ENCODE data around the gene MMP20.

The MMP20 gene

DNA sequence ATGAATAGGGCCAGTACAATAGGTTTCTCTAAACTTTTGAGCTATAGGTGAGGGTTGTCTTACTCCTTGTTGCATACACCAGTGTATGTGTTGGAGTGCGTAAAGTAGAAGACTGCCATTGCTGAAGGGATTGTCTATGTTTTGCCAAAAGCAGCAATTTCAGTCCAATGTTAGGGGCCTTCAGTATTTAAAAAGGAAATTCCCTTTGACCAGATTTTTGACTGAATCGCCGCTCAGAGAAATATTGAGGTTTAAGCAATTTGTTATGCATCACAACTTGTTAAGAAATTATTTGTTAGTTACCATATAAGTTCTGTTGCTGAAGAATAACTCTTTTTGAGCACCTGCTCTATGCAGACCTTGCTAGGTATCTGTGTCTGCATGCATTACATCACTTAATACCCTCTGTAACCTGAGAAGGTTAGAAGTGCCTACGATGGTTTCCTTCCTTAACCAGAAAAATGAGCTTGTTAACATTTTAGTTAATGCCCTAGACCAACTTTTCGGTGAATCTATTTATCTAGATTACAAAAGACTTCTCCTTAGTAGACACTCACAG, 33.9 kb downstream of the MMP20 start:
- DNase-seq, result no peak

DNA sequence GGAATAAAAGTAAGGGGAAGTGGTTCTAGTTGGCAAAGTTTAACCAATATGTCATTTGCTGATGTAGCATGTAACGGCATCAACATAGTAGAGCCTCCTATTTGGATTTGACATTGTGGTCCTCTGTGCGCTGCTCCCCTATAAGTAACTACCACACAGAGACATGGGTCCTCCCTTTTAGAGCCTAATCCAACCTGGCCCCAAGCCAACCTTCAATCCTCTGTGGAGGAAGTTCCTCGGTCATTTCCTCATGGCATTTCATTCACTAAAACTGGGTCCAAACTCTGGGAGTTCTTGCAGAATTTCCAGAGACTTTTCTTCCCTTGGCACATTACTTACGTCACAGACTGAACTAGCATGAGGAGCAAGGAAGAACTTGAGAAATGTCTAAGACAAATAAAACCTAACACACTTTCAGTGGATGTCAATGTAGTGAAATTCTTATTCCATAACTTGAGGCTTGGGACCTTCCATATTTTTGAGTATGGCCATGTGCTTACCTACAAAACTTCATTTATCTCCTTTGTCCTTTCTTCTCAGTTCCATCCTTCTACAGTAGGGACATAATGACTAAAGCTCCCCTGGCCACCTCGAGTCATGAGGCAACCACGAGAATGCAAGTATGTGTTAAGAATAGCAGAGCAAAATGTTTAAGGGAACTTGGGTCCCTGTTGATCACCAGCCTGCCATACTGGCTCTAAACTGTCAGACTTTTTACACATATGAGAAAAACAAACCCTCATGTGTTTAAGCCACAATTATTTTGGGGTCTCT, 34.7 kb downstream of the MMP20 start:
- DNase-seq, result no peak

- no peak for DNase-seq
Observed at GRCh38 chr11:102589047-102589459, 36.1 kb downstream of the MMP20 start.

GRCh38 chr11:102587722-102588121, 37.4 kb downstream of the MMP20 start:
- no peak for DNase-seq

- DNase-seq, result no peak
Observed at GRCh38 chr11:102583141-102583873, 41.8 kb downstream of the MMP20 start.

DNA sequence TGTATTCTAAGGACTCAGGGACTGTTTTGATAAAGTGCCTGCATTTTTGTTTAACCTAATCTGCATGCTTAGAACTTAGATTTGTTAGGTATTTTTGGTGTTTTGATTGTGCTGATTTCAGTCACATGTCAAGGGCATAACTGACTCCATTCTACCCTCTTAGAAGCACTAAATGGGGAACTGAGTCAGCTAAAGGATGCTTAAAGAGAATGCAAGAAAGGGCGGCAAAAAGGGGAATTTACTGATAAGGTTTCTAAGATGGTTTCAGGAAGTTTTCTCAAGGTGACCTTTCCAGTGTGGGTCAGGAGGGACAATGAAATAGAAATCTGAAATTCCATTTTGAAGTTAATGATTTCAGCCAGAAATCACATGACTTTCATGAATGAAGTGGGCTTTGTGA, 43.0 kb downstream of the MMP20 start:
- DNase-seq, result no peak

GRCh38 chr11:102581066-102581465, 44.1 kb downstream of the MMP20 start:
- DNase-seq, result no peak

- no peak for DNase-seq
Observed at GRCh38 chr11:102580185-102580951, 44.8 kb downstream of the MMP20 start.

- no peak for DNase-seq
Observed at GRCh38 chr11:102577723-102578122, 47.4 kb downstream of the MMP20 start.

DNA sequence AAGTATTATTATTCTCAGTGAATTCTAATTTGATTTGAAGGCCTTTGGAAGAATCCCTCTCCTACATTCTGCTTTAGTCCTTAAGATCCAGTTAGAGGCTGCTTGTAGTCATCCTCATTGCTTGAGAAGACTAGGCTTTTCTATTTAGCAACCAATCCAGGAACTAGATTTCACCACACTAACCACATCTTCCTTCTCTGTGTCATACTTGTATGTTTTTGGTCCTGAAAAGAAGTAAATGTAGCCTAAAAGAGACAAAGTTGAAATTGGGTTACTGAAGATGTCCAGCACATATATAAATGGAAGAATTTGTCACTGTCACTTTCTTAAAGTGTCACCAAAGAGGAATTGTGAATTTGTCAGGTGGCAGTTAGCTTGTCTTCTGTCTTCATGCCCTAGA, 48.0 kb downstream of the MMP20 start:
- DNase-seq, result no peak

DNA sequence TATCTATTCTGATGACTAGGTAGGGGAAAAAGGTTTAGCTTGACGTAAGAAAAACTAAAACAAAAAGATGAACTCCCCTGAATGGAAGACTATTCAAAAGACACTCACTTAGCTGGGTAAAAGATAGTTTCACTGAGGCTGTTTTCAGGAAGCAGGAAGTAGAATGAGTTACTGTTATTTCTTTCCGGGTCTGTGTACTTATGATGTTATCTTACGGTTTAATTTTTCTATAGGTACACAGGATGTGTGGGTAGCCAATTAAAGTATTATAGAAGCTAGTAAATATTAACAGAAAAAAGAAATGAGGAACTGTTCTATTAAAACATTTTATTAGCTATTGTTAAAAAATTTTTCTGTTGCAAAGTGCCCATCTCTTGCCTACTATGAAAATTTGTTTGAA, 48.8 kb downstream of the MMP20 start:
- no peak for DNase-seq

DNA sequence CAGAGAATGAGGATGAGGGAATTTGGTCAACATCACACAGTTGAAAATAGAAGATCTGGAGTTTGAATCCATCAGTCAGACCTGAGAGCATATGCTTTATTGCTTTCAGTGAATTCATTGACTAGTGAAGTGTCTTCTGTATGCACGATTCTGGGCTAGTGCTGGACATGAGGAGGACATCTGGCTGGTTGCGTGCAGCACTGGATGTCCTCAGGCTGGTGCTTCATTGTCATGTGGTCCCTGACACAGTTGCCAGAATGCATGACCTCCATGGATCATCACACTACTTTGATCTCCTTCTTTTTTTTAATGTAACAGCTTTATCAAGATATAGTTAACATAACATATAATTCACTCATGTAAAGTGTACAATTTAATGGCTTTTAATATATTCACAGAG, 50.1 kb downstream of the MMP20 start:
- no peak for DNase-seq

GRCh38 chr11:102573851-102574250, 51.3 kb downstream of the MMP20 start:
- no peak for DNase-seq

DNA sequence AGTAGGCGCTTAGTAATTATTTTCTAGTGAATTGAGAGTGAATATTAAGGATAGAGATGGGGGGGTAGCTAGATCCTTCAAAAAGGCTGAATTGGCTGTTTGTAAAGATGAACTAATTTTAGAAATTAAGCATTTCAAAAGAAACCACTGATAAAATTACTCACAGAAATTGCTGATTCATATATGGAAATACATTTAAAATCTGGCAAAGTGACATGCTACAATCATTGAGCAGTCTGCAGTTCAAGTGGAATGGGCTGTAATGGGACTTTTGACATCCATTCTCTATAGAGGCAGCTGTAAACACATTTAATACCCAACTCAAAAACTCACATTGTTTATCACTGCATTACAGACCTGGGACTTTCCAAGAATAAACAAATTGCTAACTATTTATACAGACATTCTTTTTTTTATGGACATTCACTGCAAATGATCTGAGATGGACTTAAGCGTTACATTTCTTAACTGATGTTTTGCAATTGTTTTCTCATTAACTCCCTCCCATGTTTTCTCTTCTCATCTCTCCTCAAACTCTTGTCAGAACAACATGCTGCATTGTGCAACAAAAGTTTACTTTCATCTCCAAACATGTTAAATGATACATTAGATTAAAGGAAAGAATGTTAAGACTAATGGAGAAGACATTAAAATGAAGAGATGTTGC, 52.4 kb downstream of the MMP20 start:
- no peak for DNase-seq

DNA sequence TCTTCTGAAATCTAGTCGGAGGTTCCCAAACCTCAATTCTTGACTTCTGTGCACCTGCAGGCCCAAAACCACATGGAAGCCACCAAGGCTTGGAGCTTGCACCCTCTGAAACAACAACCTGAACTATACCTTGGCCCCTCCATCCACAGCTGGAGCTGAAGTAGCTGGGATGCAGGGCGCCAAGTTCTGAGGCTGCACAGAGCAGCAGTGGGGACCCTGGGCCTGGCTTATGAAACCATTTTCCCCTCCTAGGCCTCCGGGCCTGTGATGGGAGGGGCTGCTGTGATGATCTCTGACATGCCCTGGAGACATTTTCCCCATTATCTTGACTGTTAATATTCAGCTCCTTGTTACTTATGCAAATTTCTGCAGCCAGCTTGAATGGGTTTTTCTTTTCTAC, 56.3 kb downstream of the MMP20 start:
- DNase-seq, result no peak

- DNase-seq, result no peak
Observed at GRCh38 chr11:102566112-102566511, 59.0 kb downstream of the MMP20 start.

DNA sequence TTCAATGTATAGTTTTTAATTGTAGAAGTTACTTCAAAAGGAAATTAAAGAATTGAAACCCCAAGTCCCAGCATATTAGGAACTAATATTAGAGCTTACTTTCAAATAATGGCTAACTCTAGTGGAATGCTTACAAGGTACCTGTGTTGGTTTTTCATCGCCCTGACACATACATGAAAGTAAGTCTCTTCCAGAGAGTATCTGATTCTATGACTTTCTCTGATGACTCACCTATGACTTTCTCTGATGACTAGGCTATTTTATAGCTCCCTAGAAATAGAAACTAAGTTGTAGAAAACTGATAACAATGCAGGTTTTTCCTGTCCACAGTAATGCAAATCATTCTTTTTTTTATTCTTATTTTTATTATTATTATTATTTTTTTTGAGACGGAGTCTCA, 61.0 kb downstream of the MMP20 start:
- no peak for DNase-seq

GRCh38 chr11:102561636-102562035, 63.5 kb downstream of the MMP20 start:
- DNase-seq, result no peak

DNA sequence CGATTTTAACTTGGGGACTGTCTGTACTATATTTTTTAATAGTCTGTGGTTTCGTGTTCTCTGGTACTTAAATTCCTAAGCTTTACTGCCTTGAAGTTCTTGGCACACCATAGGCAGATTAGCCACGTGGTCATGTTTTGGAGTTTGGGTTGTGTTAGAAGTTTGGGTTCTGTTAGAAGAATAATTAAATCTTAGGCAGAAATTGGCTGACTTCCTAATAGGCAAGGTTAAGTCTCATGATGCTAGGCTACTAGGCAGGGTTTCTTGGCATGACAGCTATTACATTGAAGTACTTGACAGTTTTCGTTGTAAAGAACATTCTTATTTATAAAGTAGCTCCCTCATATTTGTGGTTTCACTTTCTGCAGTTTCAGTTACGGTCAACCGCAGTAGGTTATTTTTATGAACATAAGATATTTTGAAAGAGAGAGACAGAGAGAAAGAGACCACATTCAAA, 64.5 kb downstream of the MMP20 start:
- no peak for DNase-seq

DNA sequence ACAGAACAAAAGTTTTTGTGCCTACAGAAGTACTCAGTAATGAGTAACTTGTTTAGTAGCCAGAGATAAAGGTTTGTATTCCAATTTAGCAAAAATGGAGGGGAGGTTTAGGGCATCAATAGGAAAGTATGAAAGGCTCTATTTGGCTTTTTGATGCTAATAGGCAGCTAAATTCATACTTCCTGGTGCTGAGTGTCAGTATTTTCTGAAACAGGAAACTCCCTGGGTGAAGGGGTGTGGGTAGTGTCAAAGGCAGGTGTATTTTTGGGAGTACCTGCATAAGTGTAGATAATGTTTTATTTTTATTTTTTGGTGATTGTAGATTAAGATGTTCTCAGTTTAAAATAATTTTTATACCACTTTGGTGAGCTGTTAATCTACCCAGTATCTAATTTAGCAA, 65.3 kb downstream of the MMP20 start:
- no peak for DNase-seq

GRCh38 chr11:102555091-102555490, 70.0 kb downstream of the MMP20 start:
- DNase-seq, result no peak

- DNase-seq, result no peak
Observed at GRCh38 chr11:102553835-102554282, 71.3 kb downstream of the MMP20 start.

Data from NCI-H524 (cell line).